Sigmoid colon (tissue), 3 donors: ENCODE data around the gene GABRB2.

Experiments used
- CTCF ChIP-seq, 4 experiments: fragments of 450-650 bp in 3 of 4; fragments of 200-600 bp in 1 of 4; IDR thresholded peaks; one replicate each; pipeline ENCODE4 v1.5.1; 2016 to 2019; ENCODE audit warnings: antibody characterized with exemption in 4 of 4, mild to moderate bottlenecking in 3 of 4, moderate library complexity in 2 of 4
- POLR2A ChIP-seq, 2 donors: fragments of 450-650 bp; IDR thresholded peaks; one replicate each; pipeline ENCODE4 v1.6.1; 2016; ENCODE audit warnings: antibody characterized with exemption in 2 of 2, mild to moderate bottlenecking in 2 of 2, moderate library complexity in 2 of 2

- TF ChIP-seq CTCF (IDR thresholded peaks at IDR 0.05), result no peak
- no peak for TF ChIP-seq POLR2A (IDR thresholded peaks at IDR 0.05)
Measured at GRCh38 chr5:161545344-161546094, 1.0 kb downstream of the GABRB2 start.
